RPMI7951 (cell line): ENCODE measurements around the gene ATP10D. TPM values are rescaled to one million over a fixed set of nuclear protein-coding genes. Genes with fewer than 3 reads are reported as not detected.

Experiments used
- DNase-seq: peaks from one replicate; pipeline ENCODE4 v3.0.0-alpha.2; 2012; ENCODE audit warnings: low read depth
- total RNA-seq: library from RNA; depleted of rRNA; stranded (reverse); fragments of >200 nt; shearing (Covaris generic); gene quantifications from 2 replicates; pipeline ENCODE4 v1.2.3, GENCODE V29; 2014; rRNA removed

ATP10D gene
- total RNA-seq, 1 experiment from 2014 or later, result 16.9 TPM

DNA sequence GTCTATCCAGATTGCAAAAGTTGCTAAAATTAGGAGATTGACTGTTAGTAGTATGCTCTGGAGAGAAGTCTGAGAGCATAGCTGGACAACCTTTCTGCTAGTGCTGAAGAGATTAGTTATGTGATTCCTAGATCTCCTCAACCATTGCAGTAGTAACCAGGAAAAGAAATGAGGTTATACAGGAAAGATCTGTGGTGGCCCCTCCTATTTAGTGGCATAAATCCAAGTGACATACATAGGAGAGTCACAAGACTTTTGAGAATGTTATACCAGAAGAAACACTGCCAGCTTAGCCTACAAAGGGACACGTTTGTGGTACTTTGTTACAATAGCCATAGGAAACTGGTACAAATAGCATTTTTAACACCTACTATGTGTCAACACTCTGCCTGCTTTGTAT, 105.2 kb downstream of the ATP10D start:
- no peak for DNase-seq

DNA sequence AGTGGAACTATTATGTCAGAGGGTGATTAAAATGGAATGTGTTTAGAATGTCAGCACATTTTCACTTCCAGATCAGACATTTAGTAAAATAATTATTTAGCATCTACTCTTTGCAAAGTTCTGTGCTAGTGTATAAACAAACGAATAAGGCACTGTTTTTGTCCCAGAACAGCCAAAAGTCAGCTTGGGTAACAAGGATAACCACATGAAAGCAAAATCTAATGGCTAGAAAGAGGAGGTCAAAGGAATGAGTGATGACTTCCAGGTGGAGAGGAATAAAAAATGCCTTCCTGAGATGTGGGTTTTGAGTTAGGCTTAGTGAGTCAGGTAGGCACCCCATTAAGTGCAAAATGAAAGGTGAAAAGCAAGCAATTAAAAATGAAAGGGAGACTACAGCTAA, 112.6 kb downstream of the ATP10D start:
- no peak for DNase-seq

DNA sequence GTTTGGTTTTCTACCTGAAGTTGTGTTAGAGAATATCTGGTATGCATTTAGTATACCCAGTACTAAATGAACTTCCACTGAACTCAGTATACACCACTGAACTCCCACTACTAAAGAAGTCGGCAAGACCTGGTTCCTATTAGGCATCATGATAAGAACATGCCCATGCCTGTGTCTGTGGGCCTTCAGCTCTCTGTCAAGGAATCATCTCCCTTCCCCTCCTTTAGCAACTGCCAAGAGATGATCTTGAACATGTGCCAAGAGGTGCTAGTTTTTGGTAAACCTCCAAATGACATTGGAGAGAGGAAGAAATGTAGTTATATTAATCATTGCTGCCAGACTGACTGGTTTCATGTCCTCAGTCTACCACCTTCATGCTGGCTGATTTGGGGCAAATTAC, 113.2 kb downstream of the ATP10D start:
- DNase-seq, result no peak

DNA sequence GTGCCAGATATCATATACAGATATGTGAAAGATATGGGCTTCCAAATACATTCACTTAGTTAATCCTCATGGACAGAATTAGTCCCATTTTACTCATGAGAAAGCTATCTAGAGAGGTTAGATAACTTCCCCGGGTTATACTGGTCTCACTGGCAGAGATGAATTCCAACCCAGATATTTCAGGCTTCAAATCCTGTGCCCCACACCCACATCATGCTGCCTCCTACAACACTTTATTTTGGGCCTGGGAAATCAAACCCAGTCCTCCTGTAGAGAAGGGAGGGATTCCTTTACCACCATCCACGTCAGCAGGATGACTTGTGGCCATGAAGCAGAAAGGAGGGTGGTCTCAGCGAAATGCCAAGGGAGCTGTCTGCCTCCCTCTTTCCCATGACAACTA, 113.8 kb downstream of the ATP10D start:
- no peak for DNase-seq

GRCh38 chr4:47606482-47606881, 121.4 kb downstream of the ATP10D start:
- DNase-seq, result no peak

DNA sequence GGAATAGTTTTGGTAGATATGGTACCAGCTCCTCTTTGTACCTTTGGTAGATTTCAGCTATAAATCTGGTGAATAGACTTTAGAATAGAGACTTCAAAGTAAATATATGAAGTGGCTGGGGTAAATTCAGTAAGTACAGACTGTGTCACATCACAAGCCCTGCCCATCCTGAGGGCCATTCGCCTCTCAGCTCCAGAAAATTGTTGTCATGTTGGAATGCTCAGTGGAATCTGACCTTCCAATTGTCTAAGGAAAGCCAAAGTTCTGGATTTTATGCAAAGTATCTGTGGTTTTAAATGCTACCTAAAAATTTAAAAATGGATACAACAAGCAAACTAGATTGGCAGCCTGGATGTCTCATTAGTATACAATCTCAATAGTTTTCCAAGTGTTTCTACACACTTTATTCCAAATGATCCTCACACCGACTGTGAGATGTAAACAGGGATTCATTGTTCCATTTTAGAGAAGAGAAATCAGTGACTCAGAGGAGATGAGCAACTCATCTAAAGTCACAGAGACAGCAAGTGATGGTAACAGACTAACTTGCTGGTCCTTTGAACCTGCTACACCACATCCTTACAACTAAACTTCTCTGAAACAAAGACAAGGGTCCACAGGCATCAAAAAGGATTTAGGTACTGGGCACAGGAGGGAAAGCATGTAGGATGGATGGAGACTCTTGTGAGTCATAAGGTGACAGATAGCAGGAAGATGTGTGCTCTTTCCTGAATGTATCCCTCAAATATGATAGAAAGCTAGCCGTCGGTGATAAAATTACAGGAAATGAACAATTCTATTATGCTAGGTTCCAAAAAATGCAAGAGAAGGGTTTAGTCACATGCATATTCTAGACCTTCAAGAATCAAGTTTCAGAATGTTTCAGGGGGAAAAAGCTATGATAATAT, 127.3 kb downstream of the ATP10D start:
- DNase-seq, result peak; percentile 33

DNA sequence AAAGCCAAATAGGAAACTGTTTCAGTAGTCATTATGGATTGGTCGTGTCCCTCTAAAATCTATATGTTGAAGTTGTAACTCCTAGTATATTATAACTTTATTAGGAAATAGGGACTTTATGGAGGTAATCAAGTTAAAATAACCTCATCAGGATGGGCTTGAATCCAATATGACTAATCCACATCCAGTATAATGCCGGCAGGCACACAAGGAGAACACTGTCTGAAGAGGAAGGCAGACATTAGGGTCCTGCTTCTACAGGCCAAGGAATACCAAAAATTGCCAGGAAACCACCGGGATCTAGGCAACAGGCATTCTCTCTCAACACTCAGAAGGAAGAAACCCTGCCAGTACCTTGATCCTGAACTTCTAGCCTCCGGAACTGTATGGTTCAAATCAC, 130.3 kb downstream of the ATP10D start:
- peak; percentile 59 for DNase-seq

DNA sequence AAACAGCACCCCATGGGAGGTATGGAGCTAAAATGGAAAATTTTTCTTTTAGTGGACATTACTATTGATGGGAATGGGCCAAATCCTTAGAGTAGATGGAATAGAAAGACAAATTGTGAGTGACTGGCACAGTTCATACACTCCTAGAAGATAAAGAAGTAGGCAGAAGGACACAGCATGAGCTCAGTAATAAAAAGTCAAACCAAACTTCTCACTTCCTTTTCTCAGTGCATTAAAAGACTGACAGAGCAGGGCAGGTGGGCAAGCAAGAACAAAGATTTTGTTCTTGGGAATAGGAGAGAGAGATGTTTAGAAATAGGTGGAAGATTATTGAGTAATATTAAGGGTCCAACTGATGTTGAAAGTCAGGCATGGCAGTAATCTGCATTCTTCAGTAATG, 132.5 kb downstream of the ATP10D start:
- no peak for DNase-seq

GRCh38 chr4:47619691-47620090, 134.6 kb downstream of the ATP10D start:
- DNase-seq, result no peak

DNA sequence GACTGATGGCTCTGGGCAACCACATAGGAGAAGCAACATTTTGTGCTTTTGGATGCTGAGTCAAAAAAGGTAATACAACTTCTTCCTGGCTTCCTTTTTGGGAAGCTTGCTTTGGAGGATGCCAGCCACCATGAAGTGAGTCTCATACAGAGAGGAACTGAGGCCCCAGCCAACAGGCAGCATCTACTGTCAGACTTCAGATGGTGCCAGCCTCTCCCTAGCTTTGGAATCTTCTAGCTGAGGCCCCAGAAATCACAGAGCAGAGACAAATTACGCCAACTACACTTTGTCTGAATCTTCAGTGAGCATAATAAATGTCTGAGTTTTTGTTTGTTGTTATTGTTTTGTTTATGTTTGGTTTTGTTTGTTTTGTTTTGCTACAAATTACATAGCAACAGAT, 136.1 kb downstream of the ATP10D start:
- no peak for DNase-seq

GRCh38 chr4:47624031-47624441, 139.0 kb downstream of the ATP10D start:
- DNase-seq, result peak; percentile 26

GRCh38 chr4:47631161-47631560, 146.1 kb downstream of the ATP10D start:
- DNase-seq, result no peak

DNA sequence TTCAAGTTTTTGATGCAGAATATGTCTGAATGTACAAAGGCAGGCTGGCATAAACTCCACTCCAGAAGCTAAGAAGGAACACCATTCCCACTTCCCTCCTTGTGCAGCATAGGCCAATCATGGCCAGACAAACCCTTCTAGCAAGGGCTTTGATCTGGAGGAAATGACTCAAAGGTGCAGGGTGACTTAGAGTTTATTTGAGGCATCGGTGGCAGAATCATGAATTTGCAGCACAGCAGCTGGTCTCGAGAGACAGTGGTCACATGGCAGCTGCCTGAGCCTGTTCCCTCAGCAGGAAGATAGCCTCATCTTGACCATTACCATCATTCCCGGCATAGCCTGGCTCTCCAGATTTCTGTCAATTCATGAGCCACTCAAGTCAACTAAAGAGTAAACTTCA, 154.5 kb downstream of the ATP10D start:
- DNase-seq, result peak; percentile 87

- DNase-seq, result peak; percentile 10
These were observed 155.8 kb downstream of the ATP10D start for GRCh38 chr4:47640911-47641310.

DNA sequence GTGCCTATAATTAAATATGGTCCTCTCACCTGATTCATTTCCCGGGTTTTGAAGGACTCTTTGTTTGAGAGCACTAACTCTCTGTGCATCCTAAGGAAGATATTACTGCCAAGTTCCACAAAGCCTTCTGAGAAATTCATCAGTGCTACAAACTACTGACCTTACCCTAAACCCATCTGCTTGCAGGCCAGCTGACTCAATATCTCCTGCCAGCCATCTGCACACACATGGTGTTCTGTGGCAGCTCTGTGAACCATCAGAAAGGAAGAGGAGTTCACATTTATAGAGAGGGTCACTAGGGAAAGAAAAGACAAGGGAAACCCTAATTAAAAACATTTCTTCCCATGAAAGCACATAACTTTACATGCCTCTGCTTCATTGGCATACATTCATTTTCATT, 156.7 kb downstream of the ATP10D start:
- peak; percentile 63 for DNase-seq

- DNase-seq, result no peak
These were observed 157.2 kb downstream of the ATP10D start for GRCh38 chr4:47642191-47642830.

Other genes with a start within 250 kb of the ATP10D start
- 64.3 and 69.7 TPM in 2 replicates for gene COMMD8, start 21.6 kb upstream of the ATP10D start, total RNA-seq